ENCODE measurements around the gene NTM. TPM values are rescaled to one million over a fixed set of nuclear protein-coding genes. Genes with fewer than 3 reads are reported as not detected.

Gene NTM
- polyA plus RNA-seq, 1 donor from 2014 or later, result 39.4 TPM

DNA sequence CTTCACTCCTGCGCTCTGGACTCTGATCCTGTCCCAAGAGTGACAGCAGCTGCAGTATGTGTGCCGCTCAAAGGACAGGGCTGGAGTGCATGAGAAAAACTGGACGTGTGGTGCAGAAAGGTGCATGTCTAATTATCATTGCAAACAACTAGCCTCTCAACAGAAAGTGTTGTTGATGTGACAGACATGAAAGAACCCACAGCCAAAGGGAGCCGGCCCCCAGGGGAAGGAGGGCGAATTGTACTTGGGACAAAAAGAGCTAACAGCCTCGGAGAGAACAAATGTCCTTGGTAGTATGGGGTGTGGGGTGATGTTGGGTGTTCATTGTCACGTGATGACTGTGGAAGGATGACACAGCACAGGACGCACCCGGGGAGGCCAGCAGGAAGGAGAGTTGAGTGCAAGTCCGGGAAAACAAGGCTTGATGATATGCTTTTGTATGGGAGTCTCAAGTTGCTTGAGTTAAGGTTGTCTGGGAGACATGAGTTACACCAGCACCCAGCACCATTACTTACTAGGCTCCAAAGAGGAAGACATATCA lies 325.5 kb downstream of the NTM start:
- Histone ChIP-seq H3K9me2 (ENCODE audit: insufficient read depth, low read length) (no peaks in the 10 kb centered on the region), H3F3A (ENCODE audit: insufficient read depth, low read length, poor library complexity, severe bottlenecking) (no peaks in the 10 kb centered on the region), H3K9ac (ENCODE audit: low read length) (no peak overlapping the region), H3K4me3 (ENCODE audit: low read length) (no peak overlapping the region), H3K4me2 (ENCODE audit: low read length) (no peak overlapping the region), H2AFZ (ENCODE audit: low read depth, low read length) (no peak overlapping the region), H4K20me1 (ENCODE audit: insufficient read depth) (no peaks in the 10 kb centered on the region), H3K9me3 (ENCODE audit: low read length) (no peaks in the 10 kb centered on the region), H3K27me3 (ENCODE audit: insufficient read depth, low read depth, low read length) (no peaks in the 10 kb centered on the region), H3K27ac (ENCODE audit: low read length) (no peak overlapping the region), H3K36me3 (ENCODE audit: insufficient read depth, low read length) (no peaks in the 10 kb centered on the region), H3K79me2 (replicated peaks; ENCODE audit: insufficient read depth, low read length) (no peaks in the 10 kb centered on the region)
- TF ChIP-seq EZH2 (IDR thresholded peaks at IDR 0.05; ENCODE audit: borderline replicate concordance, insufficient read depth, low read length, poor library complexity, severe bottlenecking) (no peak), TAF1 (IDR thresholded peaks at IDR 0.05; ENCODE audit: low read depth) (no peak), MXI1 (conservative IDR thresholded peaks at IDR 0.05; ENCODE audit: poor library complexity, severe bottlenecking) (no peak), EP300 (conservative IDR thresholded peaks at IDR 0.05; ENCODE audit: poor library complexity, severe bottlenecking) (no peak), SMC3 (conservative IDR thresholded peaks at IDR 0.05; ENCODE audit: poor library complexity) (no peak), POLR2AphosphoS5 (IDR thresholded peaks at IDR 0.05) (no peak), RAD21 (conservative IDR thresholded peaks at IDR 0.05) (no peak)
- TF ChIP-seq, protein P1, sequence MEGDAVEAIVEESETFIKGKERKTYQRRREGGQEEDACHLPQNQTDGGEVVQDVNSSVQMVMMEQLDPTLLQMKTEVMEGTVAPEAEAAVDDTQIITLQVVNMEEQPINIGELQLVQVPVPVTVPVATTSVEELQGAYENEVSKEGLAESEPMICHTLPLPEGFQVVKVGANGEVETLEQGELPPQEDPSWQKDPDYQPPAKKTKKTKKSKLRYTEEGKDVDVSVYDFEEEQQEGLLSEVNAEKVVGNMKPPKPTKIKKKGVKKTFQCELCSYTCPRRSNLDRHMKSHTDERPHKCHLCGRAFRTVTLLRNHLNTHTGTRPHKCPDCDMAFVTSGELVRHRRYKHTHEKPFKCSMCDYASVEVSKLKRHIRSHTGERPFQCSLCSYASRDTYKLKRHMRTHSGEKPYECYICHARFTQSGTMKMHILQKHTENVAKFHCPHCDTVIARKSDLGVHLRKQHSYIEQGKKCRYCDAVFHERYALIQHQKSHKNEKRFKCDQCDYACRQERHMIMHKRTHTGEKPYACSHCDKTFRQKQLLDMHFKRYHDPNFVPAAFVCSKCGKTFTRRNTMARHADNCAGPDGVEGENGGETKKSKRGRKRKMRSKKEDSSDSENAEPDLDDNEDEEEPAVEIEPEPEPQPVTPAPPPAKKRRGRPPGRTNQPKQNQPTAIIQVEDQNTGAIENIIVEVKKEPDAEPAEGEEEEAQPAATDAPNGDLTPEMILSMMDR (IDR thresholded peaks at IDR 0.05; ENCODE audit: poor library complexity, severe bottlenecking), result no peak
- TF ChIP-seq, protein P2, sequence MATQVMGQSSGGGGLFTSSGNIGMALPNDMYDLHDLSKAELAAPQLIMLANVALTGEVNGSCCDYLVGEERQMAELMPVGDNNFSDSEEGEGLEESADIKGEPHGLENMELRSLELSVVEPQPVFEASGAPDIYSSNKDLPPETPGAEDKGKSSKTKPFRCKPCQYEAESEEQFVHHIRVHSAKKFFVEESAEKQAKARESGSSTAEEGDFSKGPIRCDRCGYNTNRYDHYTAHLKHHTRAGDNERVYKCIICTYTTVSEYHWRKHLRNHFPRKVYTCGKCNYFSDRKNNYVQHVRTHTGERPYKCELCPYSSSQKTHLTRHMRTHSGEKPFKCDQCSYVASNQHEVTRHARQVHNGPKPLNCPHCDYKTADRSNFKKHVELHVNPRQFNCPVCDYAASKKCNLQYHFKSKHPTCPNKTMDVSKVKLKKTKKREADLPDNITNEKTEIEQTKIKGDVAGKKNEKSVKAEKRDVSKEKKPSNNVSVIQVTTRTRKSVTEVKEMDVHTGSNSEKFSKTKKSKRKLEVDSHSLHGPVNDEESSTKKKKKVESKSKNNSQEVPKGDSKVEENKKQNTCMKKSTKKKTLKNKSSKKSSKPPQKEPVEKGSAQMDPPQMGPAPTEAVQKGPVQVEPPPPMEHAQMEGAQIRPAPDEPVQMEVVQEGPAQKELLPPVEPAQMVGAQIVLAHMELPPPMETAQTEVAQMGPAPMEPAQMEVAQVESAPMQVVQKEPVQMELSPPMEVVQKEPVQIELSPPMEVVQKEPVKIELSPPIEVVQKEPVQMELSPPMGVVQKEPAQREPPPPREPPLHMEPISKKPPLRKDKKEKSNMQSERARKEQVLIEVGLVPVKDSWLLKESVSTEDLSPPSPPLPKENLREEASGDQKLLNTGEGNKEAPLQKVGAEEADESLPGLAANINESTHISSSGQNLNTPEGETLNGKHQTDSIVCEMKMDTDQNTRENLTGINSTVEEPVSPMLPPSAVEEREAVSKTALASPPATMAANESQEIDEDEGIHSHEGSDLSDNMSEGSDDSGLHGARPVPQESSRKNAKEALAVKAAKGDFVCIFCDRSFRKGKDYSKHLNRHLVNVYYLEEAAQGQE (IDR thresholded peaks at IDR 0.05; ENCODE audit: borderline replicate concordance), result no peak

DNA sequence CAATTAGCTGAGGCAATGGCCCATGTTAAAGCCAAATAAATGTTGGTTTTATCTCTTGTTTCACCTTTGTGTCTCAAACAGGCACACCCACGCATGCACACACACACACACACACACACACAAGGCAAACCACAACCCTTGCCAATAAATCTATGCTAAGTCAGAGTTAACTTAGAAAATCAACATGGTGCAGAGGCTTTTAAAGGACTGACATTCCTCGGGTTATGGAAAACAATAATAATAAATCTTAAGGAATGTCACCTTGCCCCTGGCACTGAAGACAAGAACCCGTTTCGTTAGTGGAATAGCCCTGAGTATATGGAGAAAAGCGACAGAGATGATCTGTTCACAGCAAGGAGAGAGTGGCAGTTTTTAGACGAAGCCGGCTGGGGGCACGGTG lies 326.3 kb downstream of the NTM start:
- Histone ChIP-seq H3K9me2 (ENCODE audit: insufficient read depth, low read length) (no peaks in the 10 kb centered on the region), H3K79me2 (replicated peaks; ENCODE audit: insufficient read depth, low read length) (no peaks in the 10 kb centered on the region), H3K4me3 (ENCODE audit: low read length) (no peak overlapping the region), H3K36me3 (ENCODE audit: insufficient read depth, low read length) (no peaks in the 10 kb centered on the region), H3K4me2 (ENCODE audit: low read length) (no peak overlapping the region), H4K20me1 (ENCODE audit: insufficient read depth) (no peaks in the 10 kb centered on the region), H2AFZ (ENCODE audit: low read depth, low read length) (no peak overlapping the region), H3K27ac (ENCODE audit: low read length) (no peak overlapping the region), H3K9me3 (ENCODE audit: low read length) (no peaks in the 10 kb centered on the region), H3K27me3 (ENCODE audit: insufficient read depth, low read depth, low read length) (no peaks in the 10 kb centered on the region), H3F3A (ENCODE audit: insufficient read depth, low read length, poor library complexity, severe bottlenecking) (no peaks in the 10 kb centered on the region), H3K9ac (ENCODE audit: low read length) (no peak overlapping the region)
- TF ChIP-seq EP300 (conservative IDR thresholded peaks at IDR 0.05; ENCODE audit: poor library complexity, severe bottlenecking) (no peak), RAD21 (conservative IDR thresholded peaks at IDR 0.05) (no peak), POLR2AphosphoS5 (IDR thresholded peaks at IDR 0.05) (no peak), SMC3 (conservative IDR thresholded peaks at IDR 0.05; ENCODE audit: poor library complexity) (no peak), EZH2 (IDR thresholded peaks at IDR 0.05; ENCODE audit: borderline replicate concordance, insufficient read depth, low read length, poor library complexity, severe bottlenecking) (no peak), TAF1 (IDR thresholded peaks at IDR 0.05; ENCODE audit: low read depth) (no peak), MXI1 (conservative IDR thresholded peaks at IDR 0.05; ENCODE audit: poor library complexity, severe bottlenecking) (no peak)
- TF ChIP-seq, protein P2 (IDR thresholded peaks at IDR 0.05; ENCODE audit: borderline replicate concordance), result no peak
- TF ChIP-seq, protein P1 (IDR thresholded peaks at IDR 0.05; ENCODE audit: poor library complexity, severe bottlenecking), result no peak

Measured in neural cell (in vitro differentiated cells).